HUES6 (cell line): ENCODE measurements around the gene PDE6H.

ENCODE experiments used
- H3K27ac ChIP-seq: 2 replicates; pipeline ENCODE4 v1.7.0; 2013; ENCODE audit warnings: low read depth, mild to moderate bottlenecking, low read length, inconsistent platforms
- H3K27me3 ChIP-seq: 2 replicates; pipeline ENCODE4 v1.6.1; 2013; ENCODE audit warnings: low read length; ENCODE audit not compliant: control insufficient read depth, insufficient read depth
- H3K36me3 ChIP-seq: 2 replicates; pipeline ENCODE4 v1.6.1; 2013; ENCODE audit warnings: low read length; ENCODE audit not compliant: control insufficient read depth, insufficient read depth
- H3K4me1 ChIP-seq: 2 replicates; pipeline ENCODE4 v1.6.1; 2013; ENCODE audit warnings: low read length; ENCODE audit not compliant: control insufficient read depth, insufficient read depth
- H3K4me3 ChIP-seq: 2 replicates; pipeline ENCODE4 v1.5.1; 2013; ENCODE audit warnings: low read depth, low read length
- H3K9ac ChIP-seq: one replicate; pipeline ENCODE4 v1.6.1; 2013; ENCODE audit warnings: mild to moderate bottlenecking, low read length
- H3K9me3 ChIP-seq: 2 replicates; pipeline ENCODE4 v1.6.1; 2013; ENCODE audit warnings: low read depth, low read length; ENCODE audit not compliant: control insufficient read depth, insufficient read depth

The PDE6H gene

GRCh38 chr12:14974633-14975032 is 1.8 kb downstream of the PDE6H start:
- no peaks in the 10 kb centered on the region for H3K36me3 ChIP-seq
- H3K27ac ChIP-seq = no peak overlapping the region
- no peak overlapping the region for H3K9ac ChIP-seq
- H3K27me3 ChIP-seq = no peaks in the 10 kb centered on the region
- H3K4me3 ChIP-seq = no peak overlapping the region
- H3K4me1 ChIP-seq = no peaks in the 10 kb centered on the region
- H3K9me3 ChIP-seq = no peaks in the 10 kb centered on the region

GRCh38 chr12:14975457-14975856 is 2.6 kb downstream of the PDE6H start:
- Histone ChIP-seq H3K9ac (no peak overlapping the region), H3K4me3 (no peak overlapping the region), H3K27ac (no peak overlapping the region), H3K4me1 (no peaks in the 10 kb centered on the region), H3K36me3 (no peaks in the 10 kb centered on the region), H3K9me3 (no peaks in the 10 kb centered on the region), H3K27me3 (no peaks in the 10 kb centered on the region)

- Histone ChIP-seq H3K4me3 (no peak overlapping the region), H3K27me3 (no peaks in the 10 kb centered on the region), H3K9me3 (no peaks in the 10 kb centered on the region), H3K27ac (no peak overlapping the region), H3K36me3 (no peaks in the 10 kb centered on the region), H3K4me1 (no peaks in the 10 kb centered on the region), H3K9ac (no peak overlapping the region)
Measured at GRCh38 chr12:14976658-14977057, 3.8 kb downstream of the PDE6H start.

GRCh38 chr12:14979468-14979867 is 6.6 kb downstream of the PDE6H start:
- Histone ChIP-seq H3K4me1 (no peaks in the 10 kb centered on the region), H3K9me3 (no peaks in the 10 kb centered on the region), H3K36me3 (no peaks in the 10 kb centered on the region), H3K27ac (no peak overlapping the region), H3K9ac (no peak overlapping the region), H3K4me3 (no peak overlapping the region), H3K27me3 (no peaks in the 10 kb centered on the region)

GRCh38 chr12:14981049-14981448 is 8.2 kb downstream of the PDE6H start:
- H3K4me3 ChIP-seq = no peak overlapping the region
- H3K4me1 ChIP-seq = no peaks in the 10 kb centered on the region
- H3K27me3 ChIP-seq = no peaks in the 10 kb centered on the region
- H3K9me3 ChIP-seq = no peaks in the 10 kb centered on the region
- H3K9ac ChIP-seq = no peak overlapping the region
- no peak overlapping the region for H3K27ac ChIP-seq
- H3K36me3 ChIP-seq = no peaks in the 10 kb centered on the region

GRCh38 chr12:14982562-14982961 is 9.7 kb downstream of the PDE6H start:
- H3K9me3 ChIP-seq = no peaks in the 10 kb centered on the region
- H3K27ac ChIP-seq = no peak overlapping the region
- H3K4me1 ChIP-seq = no peaks in the 10 kb centered on the region
- no peak overlapping the region for H3K9ac ChIP-seq
- H3K4me3 ChIP-seq = no peak overlapping the region
- H3K36me3 ChIP-seq = no peaks in the 10 kb centered on the region
- no peaks in the 10 kb centered on the region for H3K27me3 ChIP-seq

- Histone ChIP-seq H3K27me3 (no peaks in the 10 kb centered on the region), H3K27ac (no peak overlapping the region), H3K4me1 (no peaks in the 10 kb centered on the region), H3K4me3 (no peak overlapping the region), H3K9me3 (no peaks in the 10 kb centered on the region), H3K36me3 (no peaks in the 10 kb centered on the region), H3K9ac (no peak overlapping the region)
Measured at GRCh38 chr12:14982991-14983390, 10.1 kb downstream of the PDE6H start.

- H3K27me3 ChIP-seq = no peaks in the 10 kb centered on the region
- H3K27ac ChIP-seq = no peak overlapping the region
- no peak overlapping the region for H3K4me3 ChIP-seq
- H3K4me1 ChIP-seq = no peaks in the 10 kb centered on the region
- no peaks in the 10 kb centered on the region for H3K9me3 ChIP-seq
- no peaks in the 10 kb centered on the region for H3K36me3 ChIP-seq
- H3K9ac ChIP-seq = no peak overlapping the region
Measured at GRCh38 chr12:14984036-14984435, 11.2 kb downstream of the PDE6H start.

- Histone ChIP-seq H3K4me3 (no peak overlapping the region), H3K9me3 (no peaks in the 10 kb centered on the region), H3K9ac (no peak overlapping the region), H3K27ac (no peak overlapping the region), H3K36me3 (no peaks in the 10 kb centered on the region), H3K4me1 (no peaks in the 10 kb centered on the region), H3K27me3 (no peaks in the 10 kb centered on the region)
Measured at GRCh38 chr12:14984766-14985285, 12.0 kb downstream of the PDE6H start.

- no peak overlapping the region for H3K9ac ChIP-seq
Measured at GRCh38 chr12:14986449-14986848, 13.6 kb downstream of the PDE6H start.

GRCh38 chr12:14988035-14988434 is 15.2 kb downstream of the PDE6H start:
- H3K27me3 ChIP-seq = no peaks in the 10 kb centered on the region
- no peak overlapping the region for H3K27ac ChIP-seq
- H3K4me1 ChIP-seq = no peaks in the 10 kb centered on the region
- H3K9ac ChIP-seq = no peak overlapping the region
- H3K9me3 ChIP-seq = no peaks in the 10 kb centered on the region
- H3K4me3 ChIP-seq = no peak overlapping the region
- no peaks in the 10 kb centered on the region for H3K36me3 ChIP-seq

More at GRCh38 chr12:14986449-14986848, 13.6 kb downstream of the PDE6H start:
- Histone ChIP-seq H3K27ac (no peak overlapping the region), H3K9me3 (no peaks in the 10 kb centered on the region), H3K27me3 (no peaks in the 10 kb centered on the region), H3K4me1 (no peaks in the 10 kb centered on the region), H3K36me3 (no peaks in the 10 kb centered on the region), H3K4me3 (no peak overlapping the region)

GRCh38 chr12:14989790-14990189 is 16.9 kb downstream of the PDE6H start:
- Histone ChIP-seq H3K9me3 (no peaks in the 10 kb centered on the region), H3K36me3 (no peaks in the 10 kb centered on the region), H3K27me3 (no peaks in the 10 kb centered on the region), H3K27ac (no peak overlapping the region), H3K4me1 (no peaks in the 10 kb centered on the region), H3K9ac (no peak overlapping the region), H3K4me3 (no peak overlapping the region)
